Hepatocyte (in vitro differentiated cells): ENCODE measurements around the gene PDE4D. TPM values are rescaled to one million over a fixed set of nuclear protein-coding genes. Genes with fewer than 3 reads are reported as not detected.
A peak's percentile ranks its signal among the peaks of the same experiment; 100 is the strongest.

Experiments used
- DNase-seq: peaks from one replicate; pipeline ENCODE4 v3.0.0-alpha.2; 2016; ENCODE audit warnings: low spot score
- H2AFZ ChIP-seq: fragments of 200-600 bp; sonication (generic); 2 replicates; pipeline ENCODE4 v1.6.0; 2016; ENCODE audit warnings: antibody characterized with exemption, mild to moderate bottlenecking
- H3K27ac ChIP-seq: fragments of 200-600 bp; sonication (generic); 2 replicates; pipeline ENCODE4 v1.5.1; 2016; ENCODE audit warnings: mild to moderate bottlenecking
- H3K27me3 ChIP-seq: fragments of 200-600 bp; sonication (generic); 2 replicates; pipeline ENCODE4 v1.6.1; 2016
- H3K36me3 ChIP-seq: fragments of 200-600 bp; sonication (generic); replicated peaks from 2 replicates; pipeline ENCODE4 v1.5.1; 2016; ENCODE audit warnings: low read depth; ENCODE audit not compliant: insufficient read depth
- H3K4me1 ChIP-seq: fragments of 200-600 bp; sonication (generic); 2 replicates; pipeline ENCODE4 v1.5.1; 2016; ENCODE audit warnings: mild to moderate bottlenecking, moderate library complexity; ENCODE audit not compliant: insufficient read depth
- H3K4me2 ChIP-seq: fragments of 200-600 bp; sonication (generic); 2 replicates; pipeline ENCODE4 v1.6.0; 2016
- H3K4me3 ChIP-seq: fragments of 200-600 bp; sonication (generic); 2 replicates; pipeline ENCODE4 v1.5.1; 2016; ENCODE audit warnings: mild to moderate bottlenecking
- H3K79me2 ChIP-seq: fragments of 200-600 bp; sonication (generic); 2 replicates; pipeline ENCODE4 v1.6.0; 2017; ENCODE audit warnings: mild to moderate bottlenecking
- H3K9me2 ChIP-seq: fragments of 200-600 bp; sonication (generic); replicated peaks from 2 replicates; pipeline ENCODE4 v1.6.0; 2017; ENCODE audit warnings: mild to moderate bottlenecking; ENCODE audit not compliant: insufficient read depth
- H3K9me3 ChIP-seq: fragments of 200-600 bp; sonication (generic); 2 replicates; pipeline ENCODE4 v1.5.1; 2016; ENCODE audit warnings: low read depth, mild to moderate bottlenecking
- H4K20me1 ChIP-seq: fragments of 200-600 bp; sonication (generic); 2 replicates; pipeline ENCODE4 v1.6.0; 2016; ENCODE audit warnings: mild to moderate bottlenecking; ENCODE audit not compliant: insufficient read depth, poor library complexity, severe bottlenecking
- CTCF ChIP-seq: fragments of 200-600 bp; sonication (generic); IDR thresholded peaks from 2 replicates; pipeline ENCODE4 v1.5.1; 2016; ENCODE audit warnings: antibody characterized with exemption, mild to moderate bottlenecking; ENCODE audit not compliant: poor library complexity
- EZH2 ChIP-seq: fragments of 200-600 bp; sonication (generic); IDR thresholded peaks from 2 replicates; pipeline ENCODE4 v1.6.1; 2016; ENCODE audit warnings: antibody characterized with exemption, mild to moderate bottlenecking, borderline replicate concordance
- EZH2phosphoT487 ChIP-seq: fragments of 200-600 bp; sonication (generic); IDR thresholded peaks from one replicate; pipeline ENCODE4 v1.6.1; 2018; ENCODE audit warnings: antibody characterized with exemption, mild to moderate bottlenecking, low read depth, moderate library complexity; ENCODE audit not compliant: unreplicated experiment, severe bottlenecking
- WGBS: methylation state at CpG from one replicate; pipeline ENCODE4 v1.1.6; 2016; ENCODE audit warnings: low lambda C conversion rate; ENCODE audit errors: missing lambda C conversion rate; 5-methylcytosine and 5-hydroxymethylcytosine counted together
- polyA plus RNA-seq: library from polyadenylated mRNA; unstranded; fragments of >200 nt; fragmentation: Nextera tagmentation; extraction: Ambion mirVana; gene quantifications from 2 replicates; pipeline ENCODE4 v1.2.1, GENCODE V29; 2016
- total RNA-seq: library from RNA; depleted of rRNA; stranded (reverse); fragments of >200 nt; gene quantifications from 2 replicates; pipeline ENCODE4 v1.2.3, GENCODE V29; 2014

Gene PDE4D
- total and polyA plus RNA-seq, 2 experiments from 2014 or later = 14.5 to 45.2 TPM

- H3K27me3 ChIP-seq = no peaks in the 10 kb centered on the region
- peak; percentile 95 for TF ChIP-seq CTCF
- TF ChIP-seq EZH2phosphoT487 = no peak
- no peaks in the 10 kb centered on the region for H4K20me1 ChIP-seq
- DNase-seq = peak; percentile 73
- H3K9me3 ChIP-seq = no peaks in the 10 kb centered on the region
- H3K4me2 ChIP-seq = no peak overlapping the region
- H3K4me3 ChIP-seq = no peak overlapping the region
- no peaks in the 10 kb centered on the region for H3K4me1 ChIP-seq
- no peak overlapping the region for H2AFZ ChIP-seq
- WGBS = 35% methylated on average over 5 of the region's 5 CpGs
- no peaks in the 10 kb centered on the region for H3K79me2 ChIP-seq
- no peaks in the 10 kb centered on the region for H3K36me3 ChIP-seq
- H3K27ac ChIP-seq = no peak overlapping the region
- no peaks in the 10 kb centered on the region for H3K9me2 ChIP-seq
Observed at GRCh38 chr5:59174248-59174844, 719.2 kb downstream of the PDE4D start.

- TF ChIP-seq EZH2phosphoT487 (no peak), EZH2 (no peak), CTCF (peak; percentile 42)
- peak; percentile 31 for DNase-seq
- Histone ChIP-seq H3K9me2 (no peaks in the 10 kb centered on the region), H3K36me3 (no peaks in the 10 kb centered on the region), H3K4me2 (no peak overlapping the region), H3K27me3 (no peaks in the 10 kb centered on the region), H3K9me3 (no peaks in the 10 kb centered on the region), H2AFZ (no peak overlapping the region), H3K4me1 (no peaks in the 10 kb centered on the region), H3K79me2 (no peaks in the 10 kb centered on the region), H3K27ac (no peak overlapping the region), H3K4me3 (no peak overlapping the region), H4K20me1 (no peaks in the 10 kb centered on the region)
- WGBS = 62% methylated on average over 1 of the region's 1 CpG
Observed at GRCh38 chr5:59173578-59173977, 719.9 kb downstream of the PDE4D start.

GRCh38 chr5:59171131-59171530 lies 722.4 kb downstream of the PDE4D start:
- H4K20me1 ChIP-seq = no peaks in the 10 kb centered on the region
- DNase-seq = no peak
- no peaks in the 10 kb centered on the region for H3K79me2 ChIP-seq
- H3K4me2 ChIP-seq = no peak overlapping the region
- TF ChIP-seq EZH2 = no peak
- no peak for TF ChIP-seq CTCF
- TF ChIP-seq EZH2phosphoT487 = no peak
- H3K27me3 ChIP-seq = no peaks in the 10 kb centered on the region
- 75% methylated on average over 2 of the region's 2 CpGs for WGBS
- H3K4me1 ChIP-seq = no peaks in the 10 kb centered on the region
- no peaks in the 10 kb centered on the region for H3K36me3 ChIP-seq
- no peaks in the 10 kb centered on the region for H3K9me3 ChIP-seq
- no peaks in the 10 kb centered on the region for H3K9me2 ChIP-seq
- no peak overlapping the region for H3K27ac ChIP-seq
- H3K4me3 ChIP-seq = no peak overlapping the region
- no peak overlapping the region for H2AFZ ChIP-seq
